IMR-90 (cell line): ENCODE measurements around the gene SLC4A8. TPM values are rescaled to one million over a fixed set of nuclear protein-coding genes. Genes with fewer than 3 reads are reported as not detected.

ENCODE experiments used
- ATAC-seq: fragments of 200-7000 bp; cut with Tn5 transposase; 2 replicates; pipeline ENCODE4 v1.9.1; 2020; ENCODE audit warnings: low read depth, mild to moderate bottlenecking, moderate library complexity
- BruUV-seq: library from RNA; stranded (reverse); fragments of 400-500 nt; replicated peaks from 2 replicates; lab custom pipeline; 2021; lab: Mats Ljungman, UMichigan
- CTCF ChIA-PET: fragments of 300-600 bp; formaldehyde crosslinking; extraction: SDS; loops from one replicate; lab custom pipeline; 2021; ENCODE audit warnings: antibody characterized with exemption; lab: Yijun Ruan, JAX
- POLR2A ChIA-PET: fragments of 300-600 bp; sonication (Branson Sonifier 250); formaldehyde crosslinking; loops from one replicate; lab custom pipeline; 2022; ENCODE audit warnings: antibody characterized with exemption; ENCODE audit not compliant: unreplicated experiment; lab: Charles Lee
- DNase-seq: peaks from one replicate; pipeline ENCODE4 v3.0.0; 2013
- H2AFZ ChIP-seq: replicated peaks from 2 replicates; pipeline ENCODE3; 2013; ENCODE audit warnings: low read length, mild to moderate bottlenecking; ENCODE audit not compliant: poor library complexity
- H2AK5ac ChIP-seq: 2 replicates; pipeline ENCODE4 v1.6.1; 2013; ENCODE audit warnings: low read depth, low read length, inconsistent platforms
- H2AK9ac ChIP-seq: replicated peaks from 2 replicates; pipeline ENCODE3; 2013; ENCODE audit warnings: mild to moderate bottlenecking, low read depth, low read length, moderate library complexity; ENCODE audit not compliant: poor library complexity
- H2BK120ac ChIP-seq: 2 replicates; pipeline ENCODE4 v1.6.1; 2013; ENCODE audit warnings: low read depth, low read length, inconsistent platforms
- H2BK15ac ChIP-seq: 3 replicates; pipeline ENCODE4 v1.6.1; 2013; ENCODE audit warnings: low read depth, low read length, inconsistent platforms
- H2BK20ac ChIP-seq: 2 replicates; pipeline ENCODE4 v1.6.1; 2013; ENCODE audit warnings: low read depth, mild to moderate bottlenecking, inconsistent platforms, low read length, moderate library complexity
- H2BK5ac ChIP-seq: 2 replicates; pipeline ENCODE4 v1.6.1; 2013; ENCODE audit warnings: mild to moderate bottlenecking, low read depth, low read length, inconsistent platforms; ENCODE audit not compliant: poor library complexity, severe bottlenecking
- H3K14ac ChIP-seq: replicated peaks from 2 replicates; pipeline ENCODE4 v1.6.1; 2013; ENCODE audit warnings: low read depth, low read length, inconsistent platforms
- H3K18ac ChIP-seq: 2 replicates; pipeline ENCODE4 v1.6.1; 2013; ENCODE audit warnings: low read depth, low read length, control low read depth
- H3K23ac ChIP-seq: 2 replicates; pipeline ENCODE4 v1.6.1; 2013; ENCODE audit warnings: low read depth, low read length, inconsistent platforms
- H3K27ac ChIP-seq: 2 replicates; pipeline ENCODE4 v1.5.1; 2013; ENCODE audit warnings: mild to moderate bottlenecking, control low read depth, low read length; ENCODE audit not compliant: insufficient read depth
- H3K27me3 ChIP-seq: 2 replicates; pipeline ENCODE4 v1.6.1; 2013; ENCODE audit warnings: low read length; ENCODE audit not compliant: control insufficient read depth, insufficient read depth
- H3K36me3 ChIP-seq: 2 replicates; pipeline ENCODE4 v1.6.1; 2013; ENCODE audit warnings: low read length, mixed read lengths; ENCODE audit not compliant: control insufficient read depth, insufficient read depth
- H3K4ac ChIP-seq: 2 replicates; pipeline ENCODE4 v1.6.1; 2013; ENCODE audit warnings: low read depth, low read length, inconsistent platforms
- H3K4me1 ChIP-seq: 2 replicates; pipeline ENCODE4 v1.6.1; 2013; ENCODE audit warnings: low read length, mixed read lengths; ENCODE audit not compliant: control insufficient read depth, insufficient read depth
- H3K4me2 ChIP-seq: 2 replicates; pipeline ENCODE4 v1.6.1; 2013; ENCODE audit warnings: low read depth, mild to moderate bottlenecking, control low read depth, low read length, moderate library complexity
- H3K4me3 ChIP-seq: 2 replicates; pipeline ENCODE4 v1.5.1; 2013; ENCODE audit warnings: low read depth, mild to moderate bottlenecking, control low read depth, low read length, moderate library complexity; ENCODE audit not compliant: insufficient read depth
- H3K56ac ChIP-seq: 2 replicates; pipeline ENCODE4 v1.6.1; 2013; ENCODE audit warnings: low read length, inconsistent platforms; ENCODE audit not compliant: insufficient read depth; ENCODE audit errors: extremely low read depth
- H3K79me1 ChIP-seq, 2 experiments: 2 replicates each; pipeline ENCODE4 v1.6.1; 2013; ENCODE audit warnings: low read length in 2 of 2, inconsistent platforms in 1 of 2, low read depth in 1 of 2
- H3K9ac ChIP-seq: 2 replicates; pipeline ENCODE4 v1.6.1; 2013; ENCODE audit warnings: low read depth, low read length, control low read depth
- H3K9me1 ChIP-seq: 2 replicates; pipeline ENCODE4 v1.6.1; 2013; ENCODE audit warnings: low read length, inconsistent platforms; ENCODE audit not compliant: insufficient read depth
- H3K9me3 ChIP-seq: 2 replicates; pipeline ENCODE4 v1.6.1; 2013; ENCODE audit warnings: low read length; ENCODE audit not compliant: control insufficient read depth, insufficient read depth
- H4K20me1 ChIP-seq: 2 replicates; pipeline ENCODE4 v1.6.1; 2013; ENCODE audit warnings: low read length, inconsistent platforms; ENCODE audit not compliant: insufficient read depth
- H4K5ac ChIP-seq: 2 replicates; pipeline ENCODE4 v1.6.1; 2013; ENCODE audit warnings: mild to moderate bottlenecking, low read depth, low read length, control low read depth
- H4K8ac ChIP-seq, 2 experiments: 2 replicates each; pipeline ENCODE4 v1.6.1; 2013; ENCODE audit warnings: low read depth in 2 of 2, low read length in 2 of 2, control low read depth in 1 of 2, inconsistent platforms in 1 of 2
- H4K91ac ChIP-seq: 2 replicates; pipeline ENCODE4 v1.6.1; 2013; ENCODE audit warnings: low read depth, low read length, inconsistent platforms; ENCODE audit not compliant: insufficient read depth
- BHLHE40 ChIP-seq: fragments of 150-350 bp; IDR thresholded peaks from 2 replicates; pipeline ENCODE4 v1.6.1; 2016; ENCODE audit warnings: mild to moderate bottlenecking, low read depth, low read length
- FOS ChIP-seq: fragments of 150-350 bp; IDR thresholded peaks from 2 replicates; pipeline ENCODE4 v1.6.1; 2016; ENCODE audit warnings: low read depth, low read length
- NFE2L2 ChIP-seq: fragments of 150-350 bp; IDR thresholded peaks from 2 replicates; pipeline ENCODE4 v1.6.1; 2016; ENCODE audit warnings: low read depth, mild to moderate bottlenecking, low read length
- WGBS, 2 experiments: methylation state at CpG; one replicate each; pipeline versions ENCODE4 v1.1.5 to v1.1.7; 2013; ENCODE audit warnings: missing lambda C conversion rate in 2 of 2; ENCODE audit not compliant: insufficient read length in 1 of 2; ENCODE audit errors: extremely low coverage in 2 of 2; 5-methylcytosine and 5-hydroxymethylcytosine counted together
- dilution Hi-C: fragments of 300-500 bp; cut with HindIII; formaldehyde crosslinking; loops from one replicate; pipeline ENCODE4 v1.14.3; 2018; ENCODE audit warnings: low sequenced_read_pairs; ENCODE audit not compliant: unreplicated experiment
- in situ Hi-C: fragments of 300-500 bp; cut with MboI; formaldehyde crosslinking; loops from 3 replicates; pipeline ENCODE4 v1.14.3; 2019; ENCODE audit warnings: low sequenced_read_pairs, inconsistent platforms, mixed read lengths
- intact Hi-C: fragments of 100-400 bp; cut with micrococcal nuclease; formaldehyde crosslinking; loops from 2 replicates; pipeline ENCODE4 v1.10.0; 2022
- polyA plus RNA-seq, 3 experiments: library from polyadenylated mRNA; depleted of rRNA; stranded (reverse); fragments of >200 nt; gene quantifications; 2 replicates each; pipeline ENCODE4 v1.2.3, GENCODE V29; 2012; ENCODE audit warnings: low replicate concordance in 1 of 3
- total RNA-seq: library from RNA; depleted of rRNA; stranded (reverse); fragments of >200 nt; gene quantifications from 2 replicates; pipeline ENCODE4 v1.2.3, GENCODE V29; 2012

SLC4A8 gene
- total and polyA plus RNA-seq, 2 of the 4 experiments (the other 2 are of a cell fraction), result 3.1 to 5.2 TPM

DNA sequence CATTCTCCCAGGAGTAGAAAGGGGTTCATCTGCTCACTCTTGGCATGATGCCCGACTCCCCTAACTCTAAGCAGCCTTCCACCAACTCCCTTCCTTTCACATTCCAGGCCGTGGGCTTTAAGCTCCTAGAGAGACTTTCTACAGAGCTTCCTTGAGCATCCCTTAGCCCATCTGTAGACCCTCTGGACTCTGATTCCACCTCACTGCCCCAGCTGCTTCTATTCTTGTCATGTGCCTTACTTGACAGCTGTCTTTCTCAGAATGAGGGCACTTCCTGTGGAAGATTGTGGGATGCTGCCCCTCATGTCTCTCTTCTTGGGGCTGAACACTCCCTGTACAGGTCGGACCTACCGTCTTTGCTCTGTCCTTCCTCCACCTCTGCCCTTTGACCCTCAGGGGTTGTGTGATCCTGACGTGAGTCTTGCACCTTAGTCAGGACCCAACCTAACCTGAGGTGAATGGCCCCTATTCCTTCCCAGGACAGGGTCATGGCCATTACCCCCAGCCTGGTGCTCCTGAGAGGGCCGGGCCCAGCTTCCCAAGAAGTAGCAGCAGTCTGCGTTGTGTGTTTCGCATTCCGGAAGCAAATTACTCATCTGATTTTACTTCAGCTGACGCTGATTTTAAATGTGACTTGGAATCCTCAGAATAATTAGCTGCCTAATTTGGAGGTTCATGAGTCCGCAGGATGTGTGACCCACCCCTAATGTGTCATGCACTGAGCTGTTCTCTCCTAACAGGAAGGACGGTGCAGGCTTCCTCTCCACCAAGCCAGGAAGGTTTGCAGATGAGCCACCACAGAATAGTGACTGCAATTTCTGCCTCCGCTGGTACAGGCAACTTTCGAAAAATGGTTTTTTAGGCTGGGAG is 30.7 kb upstream of the SLC4A8 start:
- H2BK5ac ChIP-seq, result peak overlapping the region; percentile 87
- peak overlapping the region; percentile 93 for H3K23ac ChIP-seq
- H3K36me3 ChIP-seq, result no peaks in the 10 kb centered on the region
- no peaks in the 10 kb centered on the region for H3K27me3 ChIP-seq
- H4K8ac ChIP-seq, result peak overlapping the region; percentile 95 to 98
- H3K4me1 ChIP-seq, result peaks cover 18% of the 10 kb centered on the region
- peak overlapping the region; percentile 73 for H3K27ac ChIP-seq
- H2BK15ac ChIP-seq, result peak overlapping the region; percentile 96
- H2AFZ ChIP-seq, result peak overlapping the region; percentile 67
- H4K20me1 ChIP-seq, result no peaks in the 10 kb centered on the region
- ATAC-seq, result peak; percentile 72
- POLR2A ChIA-PET, result no interaction called here
- peak overlapping the region; percentile 97 for H4K91ac ChIP-seq
- in situ Hi-C loops (no loop called here), dilution Hi-C loops (no loop called here), intact Hi-C loops (no loop called here)
- BruUV-seq, result no TSS peak
- H2AK9ac ChIP-seq, result peak overlapping the region; percentile 66
- CTCF ChIA-PET, result no interaction called here
- peak; percentile 96 for DNase-seq
- H2BK120ac ChIP-seq, result peak overlapping the region; percentile 98
- peak overlapping the region; percentile 29; the same call in 1 of the 2 replicates for H3K9ac ChIP-seq
- peak overlapping the region; percentile 95 for H3K14ac ChIP-seq
- H3K9me1 ChIP-seq, result peaks cover 24% of the 10 kb centered on the region
- H3K4ac ChIP-seq, result peak overlapping the region; percentile 99
- peak overlapping the region; percentile 48 for H3K56ac ChIP-seq
- peak overlapping the region; percentile 86 for H4K5ac ChIP-seq
- H3K4me3 ChIP-seq, result no peak overlapping the region
- peak overlapping the region; percentile 99 for H2AK5ac ChIP-seq
- H3K18ac ChIP-seq, result peak overlapping the region; percentile 62
- H3K9me3 ChIP-seq, result no peaks in the 10 kb centered on the region
- WGBS, 2 experiments, result 73% methylated on average over 2 of the region's 14 CpGs; no CpG with 5 or more reads in 1 of the 2 experiments
- H3K79me1 ChIP-seq, result peaks cover 0 to 19% of the 10 kb centered on the region in 2 experiments; a peak in 2 of 4 replicates
- peak overlapping the region; percentile 21; the same call in 1 of the 2 replicates for H3K4me2 ChIP-seq
- peak overlapping the region; percentile 96 for H2BK20ac ChIP-seq
- TF ChIP-seq BHLHE40 (peak; percentile 62), FOS (peak; percentile 30), NFE2L2 (no peak)
